Astrocyte of the cerebellum (primary cell): ENCODE data around the gene NANOS1.

Source experiments
- DNase-seq: peaks from one replicate; pipeline ENCODE4 v3.0.0-alpha.2; 2011; ENCODE audit warnings: low read depth
- H3K4me3 ChIP-seq: 2 replicates; pipeline ENCODE4 v1.5.1; 2011; ENCODE audit warnings: mild to moderate bottlenecking, low read depth, low read length, moderate library complexity
- in situ Hi-C: cut with HindIII; loops from 2 replicates; pipeline ENCODE4 v1.10.0; 2017; ENCODE audit warnings: low sequenced_read_pairs
- TF ChIP-seq, protein P1 (sequence below): IDR thresholded peaks from 2 replicates; pipeline ENCODE4 v1.5.1; 2012; ENCODE audit warnings: low read length, low read depth, moderate library complexity, mild to moderate bottlenecking; ENCODE audit errors: missing control alignments

Gene NANOS1

DNA sequence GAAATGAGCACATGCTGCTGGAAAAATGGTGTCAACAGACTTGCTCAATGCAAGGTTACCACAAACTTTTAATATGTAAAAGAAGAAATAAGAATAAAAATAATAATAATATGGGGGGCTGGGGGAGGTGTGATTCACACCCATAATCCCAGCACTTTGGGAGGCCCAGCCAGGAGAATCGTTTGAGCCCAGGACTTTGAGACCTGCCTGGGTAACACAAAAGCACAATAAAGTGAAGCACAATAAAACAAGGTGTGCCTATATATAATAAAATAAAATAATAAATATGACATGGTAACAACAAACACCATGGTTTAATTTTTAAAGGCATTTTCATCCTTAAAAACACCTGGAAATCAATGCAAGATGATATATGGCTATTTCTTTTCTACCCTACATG lies 26.0 kb downstream of the NANOS1 start:
- no peak for DNase-seq
- no peak overlapping the region for H3K4me3 ChIP-seq
- TF ChIP-seq, protein P1, sequence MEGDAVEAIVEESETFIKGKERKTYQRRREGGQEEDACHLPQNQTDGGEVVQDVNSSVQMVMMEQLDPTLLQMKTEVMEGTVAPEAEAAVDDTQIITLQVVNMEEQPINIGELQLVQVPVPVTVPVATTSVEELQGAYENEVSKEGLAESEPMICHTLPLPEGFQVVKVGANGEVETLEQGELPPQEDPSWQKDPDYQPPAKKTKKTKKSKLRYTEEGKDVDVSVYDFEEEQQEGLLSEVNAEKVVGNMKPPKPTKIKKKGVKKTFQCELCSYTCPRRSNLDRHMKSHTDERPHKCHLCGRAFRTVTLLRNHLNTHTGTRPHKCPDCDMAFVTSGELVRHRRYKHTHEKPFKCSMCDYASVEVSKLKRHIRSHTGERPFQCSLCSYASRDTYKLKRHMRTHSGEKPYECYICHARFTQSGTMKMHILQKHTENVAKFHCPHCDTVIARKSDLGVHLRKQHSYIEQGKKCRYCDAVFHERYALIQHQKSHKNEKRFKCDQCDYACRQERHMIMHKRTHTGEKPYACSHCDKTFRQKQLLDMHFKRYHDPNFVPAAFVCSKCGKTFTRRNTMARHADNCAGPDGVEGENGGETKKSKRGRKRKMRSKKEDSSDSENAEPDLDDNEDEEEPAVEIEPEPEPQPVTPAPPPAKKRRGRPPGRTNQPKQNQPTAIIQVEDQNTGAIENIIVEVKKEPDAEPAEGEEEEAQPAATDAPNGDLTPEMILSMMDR = no peak
- in situ Hi-C loops = no loop called here

DNA sequence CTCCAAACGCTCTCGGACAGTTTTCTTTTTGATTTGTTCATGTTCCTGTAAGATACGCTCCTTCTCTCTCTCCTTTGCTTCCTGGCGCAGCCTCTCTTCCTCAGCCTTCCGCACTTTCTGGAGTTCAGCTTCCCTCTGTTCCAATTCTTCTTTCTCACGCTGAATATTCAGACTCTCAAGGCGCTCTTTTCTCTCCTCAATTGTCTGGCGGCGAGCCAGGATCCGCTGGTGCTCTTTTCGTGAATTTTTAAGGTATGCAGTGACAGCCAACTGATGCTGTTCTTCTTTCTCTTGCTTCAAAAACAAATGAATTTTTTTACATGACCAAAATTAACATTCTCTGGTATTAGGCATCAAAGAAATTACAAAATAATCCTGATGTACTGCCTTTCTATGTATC lies 28.5 kb downstream of the NANOS1 start:
- no peak for DNase-seq
- in situ Hi-C loops = no loop called here
- TF ChIP-seq, protein P1 = no peak
- H3K4me3 ChIP-seq = no peak overlapping the region

DNA sequence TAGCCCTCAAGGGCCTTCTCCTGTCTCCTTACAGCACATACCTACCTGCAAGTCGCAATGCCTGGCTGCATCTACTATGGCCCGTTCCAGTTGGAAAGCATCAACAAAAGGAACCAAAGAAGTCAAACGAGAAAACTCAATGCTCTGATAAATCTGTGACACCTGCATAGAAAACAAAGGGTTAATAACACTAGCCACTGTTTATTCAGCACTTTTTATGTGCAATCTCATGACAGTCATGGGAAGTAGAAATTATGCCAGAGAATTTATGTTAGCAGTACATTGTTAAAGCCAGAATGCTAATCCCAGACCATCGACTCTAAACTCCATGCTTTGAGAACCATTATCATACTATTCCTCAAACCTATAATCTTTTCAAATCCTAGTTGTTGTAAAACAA lies 30.0 kb downstream of the NANOS1 start:
- no peak overlapping the region for H3K4me3 ChIP-seq
- in situ Hi-C loops = no loop called here
- no peak for DNase-seq
- TF ChIP-seq, protein P1 = no peak

DNA sequence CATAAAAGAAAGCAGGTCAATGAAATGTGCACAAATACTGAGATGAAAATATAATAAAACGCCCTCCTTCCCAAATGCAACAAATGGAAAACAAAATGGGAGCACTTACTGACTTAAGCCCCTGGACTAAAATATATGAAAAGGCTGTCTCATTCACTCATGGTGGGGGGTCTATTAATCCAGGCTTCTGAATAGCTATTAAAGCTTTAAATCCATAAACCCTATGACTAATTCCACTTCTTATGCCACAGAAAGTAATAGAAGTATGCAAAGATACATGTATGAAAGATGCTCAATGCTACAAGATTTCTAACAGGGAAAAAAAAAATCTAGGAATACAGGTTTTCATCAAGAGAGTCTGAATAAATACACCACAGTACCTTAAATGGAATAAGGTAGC lies 30.6 kb downstream of the NANOS1 start:
- no peak overlapping the region for H3K4me3 ChIP-seq
- TF ChIP-seq, protein P1 = no peak
- in situ Hi-C loops = no loop called here
- no peak for DNase-seq

DNA sequence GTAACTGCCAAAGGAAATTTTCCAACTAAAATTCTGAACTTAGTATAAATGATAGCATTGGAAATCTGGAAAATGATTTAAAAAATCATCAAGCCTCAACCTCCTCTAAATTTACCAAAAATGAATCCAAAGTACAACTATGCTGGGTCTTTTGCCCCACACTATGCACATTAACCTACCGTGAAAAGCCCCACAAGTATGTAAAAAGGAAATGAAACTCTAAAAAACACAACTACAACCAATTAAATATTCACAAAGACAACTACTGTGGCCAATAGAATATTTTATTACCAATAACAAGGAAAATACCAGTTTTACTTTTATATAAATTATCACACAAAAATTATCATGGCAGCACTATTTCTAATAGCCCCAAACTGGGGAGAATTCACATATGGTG lies 31.8 kb downstream of the NANOS1 start:
- DNase-seq = no peak
- no peak overlapping the region for H3K4me3 ChIP-seq
- TF ChIP-seq, protein P1 = no peak
- in situ Hi-C loops = no loop called here

DNA sequence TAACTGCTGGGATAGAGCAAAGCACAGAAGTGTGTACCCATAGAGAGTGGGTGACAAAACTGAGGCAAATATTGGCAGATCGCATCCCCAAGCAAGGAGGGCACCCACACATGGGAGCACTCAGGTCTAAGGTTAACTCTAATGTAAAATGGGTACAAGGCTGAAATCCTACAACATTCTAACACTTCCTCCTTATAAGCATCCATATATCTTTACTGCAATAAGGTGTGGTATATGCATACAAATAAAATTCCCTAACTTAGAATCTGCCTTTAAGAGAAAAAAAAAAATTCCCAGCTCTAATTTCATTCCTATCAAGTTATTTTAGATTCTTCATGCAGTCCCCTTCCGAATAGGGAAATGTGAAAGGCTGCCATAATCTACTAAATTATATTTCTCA lies 32.4 kb downstream of the NANOS1 start:
- in situ Hi-C loops = no loop called here
- TF ChIP-seq, protein P1 = no peak
- DNase-seq = no peak
- no peak overlapping the region for H3K4me3 ChIP-seq
